ENCODE data around the gene NAV3. TPM values are rescaled to one million over a fixed set of nuclear protein-coding genes. Genes with fewer than 3 reads are reported as not detected.

The NAV3 gene
- total RNA-seq, 1 experiment from 2014 or later, result 3.0 TPM

DNA sequence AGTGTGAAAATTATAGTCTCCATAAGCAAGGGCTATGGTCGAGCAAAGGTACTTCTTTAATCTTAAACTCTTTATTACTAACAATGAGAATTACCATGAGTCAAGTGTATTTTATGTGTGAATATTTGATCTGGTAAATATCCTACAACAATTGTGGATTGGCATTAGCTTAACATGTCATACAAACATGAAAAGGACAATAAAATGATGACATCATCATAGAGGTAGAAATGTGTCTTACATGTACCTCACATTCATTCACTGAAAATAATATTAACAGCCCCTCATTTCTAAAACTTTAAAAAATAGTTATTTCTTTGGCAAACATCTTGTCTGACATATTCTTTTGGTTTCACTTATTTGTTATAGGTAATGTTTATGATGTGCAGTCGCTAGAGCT, 355.0 kb downstream of the NAV3 start:
- no CpG with 5 or more reads among the region's 2 CpGs for WGBS (ENCODE audit: extremely low coverage, insufficient read length, low lambda C conversion rate)
- Histone ChIP-seq H3K23ac (ENCODE audit: insufficient read length, low read depth, low read length) (no peak overlapping the region), H4K20me1 (ENCODE audit: control insufficient read depth, insufficient read depth, insufficient read length) (no peaks in the 10 kb centered on the region), H3K4me2 (ENCODE audit: insufficient read depth, insufficient read length, low read length) (no peak overlapping the region), H3K14ac (ENCODE audit: insufficient read depth, low read length) (no peak overlapping the region), H3K9ac (ENCODE audit: extremely low read depth, insufficient read length, low read length) (no peak overlapping the region), H3K79me1 (ENCODE audit: insufficient read depth, low read depth, low read length, poor library complexity, severe bottlenecking) (no peaks in the 10 kb centered on the region), H3K27me3 (ENCODE audit: insufficient read depth, low read length) (no peaks in the 10 kb centered on the region), H2BK15ac (ENCODE audit: low read depth, low read length) (no peak overlapping the region), H3K23me2 (ENCODE audit: insufficient read length, low read depth, low read length, poor library complexity, severe bottlenecking) (no peaks in the 10 kb centered on the region), H3K9me3 (ENCODE audit: control insufficient read depth, low read depth, low read length) (no peaks in the 10 kb centered on the region), H2AFZ (ENCODE audit: low read length) (no peak overlapping the region), H3K18ac (ENCODE audit: insufficient read length, low read depth, low read length) (no peak overlapping the region), H4K91ac (ENCODE audit: insufficient read length, low read depth, low read length) (no peak overlapping the region), H3K4ac (ENCODE audit: low read depth, low read length) (no peak overlapping the region), H3K4me1 (ENCODE audit: insufficient read depth, low read length) (no peaks in the 10 kb centered on the region; the same call in 1 of the 2 replicates), H4K8ac (replicated peaks; ENCODE audit: insufficient read length, low read depth, low read length) (no peak overlapping the region), H3T11ph (ENCODE audit: low read length) (no peak overlapping the region), H2AK5ac (ENCODE audit: insufficient read length, low read length) (no peak overlapping the region), H3K27ac (ENCODE audit: insufficient read length, low read depth, low read length) (no peak overlapping the region), H3K79me2 (ENCODE audit: insufficient read depth, low read length) (no peaks in the 10 kb centered on the region), H2BK5ac (ENCODE audit: insufficient read length, low read length) (no peak overlapping the region), H2BK20ac (ENCODE audit: low read depth, low read length, poor library complexity, severe bottlenecking) (no peak overlapping the region), H4K5ac (ENCODE audit: insufficient read length, low read depth, low read length) (no peak overlapping the region), H3K56ac (ENCODE audit: insufficient read length, low read depth, low read length) (no peak overlapping the region), H2BK12ac (ENCODE audit: insufficient read length, low read depth, low read length) (no peak overlapping the region), H2BK120ac (ENCODE audit: low read depth, low read length, poor library complexity, severe bottlenecking) (no peak overlapping the region)
- H3K27ac Mint-ChIP-seq, result no peak overlapping the region
- no peak for DNase-seq
- TF ChIP-seq, protein P1, sequence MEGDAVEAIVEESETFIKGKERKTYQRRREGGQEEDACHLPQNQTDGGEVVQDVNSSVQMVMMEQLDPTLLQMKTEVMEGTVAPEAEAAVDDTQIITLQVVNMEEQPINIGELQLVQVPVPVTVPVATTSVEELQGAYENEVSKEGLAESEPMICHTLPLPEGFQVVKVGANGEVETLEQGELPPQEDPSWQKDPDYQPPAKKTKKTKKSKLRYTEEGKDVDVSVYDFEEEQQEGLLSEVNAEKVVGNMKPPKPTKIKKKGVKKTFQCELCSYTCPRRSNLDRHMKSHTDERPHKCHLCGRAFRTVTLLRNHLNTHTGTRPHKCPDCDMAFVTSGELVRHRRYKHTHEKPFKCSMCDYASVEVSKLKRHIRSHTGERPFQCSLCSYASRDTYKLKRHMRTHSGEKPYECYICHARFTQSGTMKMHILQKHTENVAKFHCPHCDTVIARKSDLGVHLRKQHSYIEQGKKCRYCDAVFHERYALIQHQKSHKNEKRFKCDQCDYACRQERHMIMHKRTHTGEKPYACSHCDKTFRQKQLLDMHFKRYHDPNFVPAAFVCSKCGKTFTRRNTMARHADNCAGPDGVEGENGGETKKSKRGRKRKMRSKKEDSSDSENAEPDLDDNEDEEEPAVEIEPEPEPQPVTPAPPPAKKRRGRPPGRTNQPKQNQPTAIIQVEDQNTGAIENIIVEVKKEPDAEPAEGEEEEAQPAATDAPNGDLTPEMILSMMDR (conservative IDR thresholded peaks at IDR 0.05), result no peak
- H3K4me1 Mint-ChIP-seq, result peaks cover 16 to 19% of the 10 kb centered on the region in 2 experiments
- H3K4me3 Mint-ChIP-seq, result no peak overlapping the region
- H3K9me3 Mint-ChIP-seq, result no peaks in the 10 kb centered on the region
- H3K27me3 Mint-ChIP-seq (ENCODE audit: low read depth), result no peaks in the 10 kb centered on the region
- H3K36me3 Mint-ChIP-seq (ENCODE audit: insufficient read depth in 1 of 3, low read depth in 3 of 3), result no peaks in the 10 kb centered on the region
